Neural cell (in vitro differentiated cells): ENCODE measurements around the gene CELA3B.

Experiments
- CTCF ChIP-seq: fragments of 450-650 bp; IDR thresholded peaks from 2 replicates; pipeline ENCODE4 v1.5.1; 2014; ENCODE audit warnings: antibody characterized with exemption, mild to moderate bottlenecking, moderate library complexity; ENCODE audit not compliant: poor library complexity, severe bottlenecking
- EP300 ChIP-seq: fragments of 450-650 bp; conservative IDR thresholded peaks from 2 replicates; pipeline ENCODE4 v1.6.1; 2014; ENCODE audit warnings: antibody characterized with exemption, mild to moderate bottlenecking, moderate library complexity; ENCODE audit not compliant: poor library complexity, severe bottlenecking
- EZH2 ChIP-seq: fragments of 200-600, 300-800 bp; shearing (Covaris generic), sonication (generic); IDR thresholded peaks from 2 replicates; pipeline ENCODE4 v1.6.1; 2014; ENCODE audit warnings: antibody characterized with exemption, low read length, borderline replicate concordance, mild to moderate bottlenecking; ENCODE audit not compliant: insufficient read depth, poor library complexity, severe bottlenecking
- MXI1 ChIP-seq: fragments of 450-650 bp; conservative IDR thresholded peaks from 2 replicates; pipeline ENCODE4 v1.6.1; 2014; ENCODE audit warnings: antibody characterized with exemption, mild to moderate bottlenecking; ENCODE audit not compliant: poor library complexity, severe bottlenecking
- POLR2AphosphoS5 ChIP-seq: IDR thresholded peaks from 2 replicates; pipeline ENCODE4 v1.6.1; 2012
- RAD21 ChIP-seq: fragments of 450-650 bp; conservative IDR thresholded peaks from 2 replicates; pipeline ENCODE4 v1.6.1; 2014; ENCODE audit warnings: antibody characterized with exemption, mild to moderate bottlenecking, moderate library complexity
- SMC3 ChIP-seq: fragments of 450-650 bp; conservative IDR thresholded peaks from 2 replicates; pipeline ENCODE4 v1.6.1; 2014; ENCODE audit warnings: antibody characterized with exemption, mild to moderate bottlenecking, moderate library complexity; ENCODE audit not compliant: poor library complexity
- TAF1 ChIP-seq: IDR thresholded peaks from 2 replicates; pipeline ENCODE4 v1.6.1; 2012; ENCODE audit warnings: low read depth

GRCh38 chr1:22026924-22027289, 50.1 kb downstream of the CELA3B start:
- TF ChIP-seq EZH2 (no peak), CTCF (no peak), MXI1 (no peak), EP300 (no peak), RAD21 (no peak), POLR2AphosphoS5 (no peak), TAF1 (no peak), SMC3 (no peak)
